HUES64 (cell line): ENCODE measurements around the gene DYNLT3. TPM values are rescaled to one million over a fixed set of nuclear protein-coding genes. Genes with fewer than 3 reads are reported as not detected.

ENCODE experiments used
- H3K27ac ChIP-seq: 2 replicates; pipeline ENCODE4 v1.7.0; 2013; ENCODE audit warnings: low read depth, low read length, inconsistent platforms
- H3K27me3 ChIP-seq: 2 replicates; pipeline ENCODE4 v1.6.1; 2013; ENCODE audit warnings: mild to moderate bottlenecking, low read length; ENCODE audit not compliant: insufficient read depth
- H3K36me3 ChIP-seq: 2 replicates; pipeline ENCODE4 v1.6.1; 2013; ENCODE audit warnings: mild to moderate bottlenecking, low read length; ENCODE audit not compliant: insufficient read depth
- H3K4me1 ChIP-seq: 2 replicates; pipeline ENCODE4 v1.6.1; 2013; ENCODE audit warnings: mild to moderate bottlenecking, low read length, moderate library complexity; ENCODE audit not compliant: insufficient read depth
- H3K4me3 ChIP-seq: 2 replicates; pipeline ENCODE4 v1.5.1; 2013; ENCODE audit warnings: mild to moderate bottlenecking, low read length, moderate library complexity
- H3K9ac ChIP-seq: 2 replicates; pipeline ENCODE4 v1.6.1; 2013; ENCODE audit warnings: mild to moderate bottlenecking, low read depth, low read length
- H3K9me3 ChIP-seq: 2 replicates; pipeline ENCODE4 v1.6.1; 2013; ENCODE audit warnings: low read depth, low read length; ENCODE audit not compliant: insufficient read depth
- WGBS: fragments of 150-250, 120-280 bp; methylation state at CpG from one replicate; pipeline ENCODE4 v1.1.7; 2013; ENCODE audit warnings: missing lambda C conversion rate; 5-methylcytosine and 5-hydroxymethylcytosine counted together
- polyA plus RNA-seq, 2 experiments: library from polyadenylated mRNA; stranded (reverse); fragments of 50-300 nt; gene quantifications; one replicate each; pipeline ENCODE4 v1.2.3, GENCODE V29; 2013

Gene DYNLT3
- 5.2 TPM for polyA plus RNA-seq (2013, experiment 1 of 2)
- polyA plus RNA-seq (2013, experiment 2 of 2): 5.8 TPM

DNA sequence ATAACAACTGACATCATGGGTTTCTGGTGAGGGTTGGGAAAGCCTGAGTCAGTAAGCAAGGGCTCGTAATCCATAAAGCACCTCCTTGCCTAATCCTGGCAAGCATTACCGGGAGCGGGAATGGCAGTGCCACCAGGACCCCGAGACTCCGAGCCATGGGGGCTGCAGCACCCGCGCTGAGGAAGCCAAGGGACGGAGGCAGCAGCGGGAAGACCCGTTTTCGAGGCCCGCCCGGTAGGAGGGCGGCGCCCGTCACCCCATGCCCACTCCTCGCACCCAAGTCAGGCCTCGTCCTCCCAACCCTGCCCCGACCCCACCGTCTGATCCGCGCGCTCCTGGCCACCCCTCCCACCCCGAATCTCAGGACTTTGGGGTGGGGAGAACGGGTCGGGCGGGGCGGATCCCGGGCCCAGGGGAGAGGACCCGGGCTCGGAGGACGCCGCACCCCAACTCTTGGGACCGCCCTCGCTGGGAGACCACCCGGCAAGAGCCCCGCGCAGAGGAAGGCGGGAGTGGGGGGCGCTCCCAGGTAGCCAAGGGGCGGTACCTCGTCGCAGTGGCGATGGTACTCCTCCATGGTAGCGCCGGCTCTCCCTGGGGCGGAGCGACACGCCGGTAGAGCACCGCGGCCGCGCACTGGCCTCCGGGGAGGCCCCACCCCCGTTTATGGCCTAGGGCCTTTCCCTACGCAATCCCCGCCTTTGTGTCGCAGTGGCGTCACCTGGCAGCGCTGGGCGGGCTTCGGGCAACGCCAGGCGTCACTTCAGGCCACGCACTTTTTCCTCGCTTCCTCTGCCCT, at the start of gene DYNLT3:
DYNLT3 (minus strand) TSS at position 638 of the 799 bp plus-strand sequence; CDS start at position 577, 61 bp downstream.
- peak within 1 kb of the TSS; percentile 46; the same call in 1 of the 2 replicates for H3K27ac ChIP-seq
- peak within 1 kb of the TSS; percentile 64 for H3K9ac ChIP-seq
- 1% methylated on average over 60 of the region's 67 CpGs for WGBS
- no peaks in the 10 kb centered on the region for H3K27me3 ChIP-seq
- H3K4me3 ChIP-seq: peak within 1 kb of the TSS; percentile 72
- H3K36me3 ChIP-seq: no peaks in the 10 kb centered on the region
- H3K9me3 ChIP-seq: no peaks in the 10 kb centered on the region
- H3K4me1 ChIP-seq: no peaks in the 10 kb centered on the region

GRCh38 chrX:37896511-37896890, 49.1 kb upstream of the DYNLT3 start:
- H3K4me1 ChIP-seq: peaks cover 8% of the 10 kb centered on the region; the same call in 1 of the 2 replicates
- H3K27ac ChIP-seq: no peak overlapping the region
- 59% methylated on average over 1 of the region's 1 CpG for WGBS
- no peak overlapping the region for H3K4me3 ChIP-seq
- no peaks in the 10 kb centered on the region for H3K27me3 ChIP-seq
- H3K36me3 ChIP-seq: no peaks in the 10 kb centered on the region
- no peaks in the 10 kb centered on the region for H3K9me3 ChIP-seq
- H3K9ac ChIP-seq: no peak overlapping the region

GRCh38 chrX:37895795-37896510, 48.6 kb upstream of the DYNLT3 start:
- Histone ChIP-seq H3K9ac (no peak overlapping the region), H3K27ac (no peak overlapping the region), H3K4me1 (peaks cover 8% of the 10 kb centered on the region; the same call in 1 of the 2 replicates), H3K9me3 (no peaks in the 10 kb centered on the region), H3K27me3 (no peaks in the 10 kb centered on the region), H3K4me3 (no peak overlapping the region), H3K36me3 (no peaks in the 10 kb centered on the region)

GRCh38 chrX:37894725-37895124, 47.4 kb upstream of the DYNLT3 start:
- Histone ChIP-seq H3K4me3 (no peak overlapping the region), H3K9ac (no peak overlapping the region), H3K27ac (no peak overlapping the region), H3K27me3 (no peaks in the 10 kb centered on the region), H3K36me3 (no peaks in the 10 kb centered on the region), H3K4me1 (peaks cover 8% of the 10 kb centered on the region; the same call in 1 of the 2 replicates), H3K9me3 (no peaks in the 10 kb centered on the region)
- WGBS: 85% methylated on average over 3 of the region's 3 CpGs

GRCh38 chrX:37888010-37888409, 40.6 kb upstream of the DYNLT3 start:
- Histone ChIP-seq H3K4me3 (no peak overlapping the region), H3K36me3 (no peaks in the 10 kb centered on the region), H3K4me1 (no peaks in the 10 kb centered on the region), H3K9me3 (no peaks in the 10 kb centered on the region), H3K27ac (no peak overlapping the region), H3K9ac (no peak overlapping the region), H3K27me3 (no peaks in the 10 kb centered on the region)
- WGBS: 90% methylated on average over 5 of the region's 5 CpGs

DNA sequence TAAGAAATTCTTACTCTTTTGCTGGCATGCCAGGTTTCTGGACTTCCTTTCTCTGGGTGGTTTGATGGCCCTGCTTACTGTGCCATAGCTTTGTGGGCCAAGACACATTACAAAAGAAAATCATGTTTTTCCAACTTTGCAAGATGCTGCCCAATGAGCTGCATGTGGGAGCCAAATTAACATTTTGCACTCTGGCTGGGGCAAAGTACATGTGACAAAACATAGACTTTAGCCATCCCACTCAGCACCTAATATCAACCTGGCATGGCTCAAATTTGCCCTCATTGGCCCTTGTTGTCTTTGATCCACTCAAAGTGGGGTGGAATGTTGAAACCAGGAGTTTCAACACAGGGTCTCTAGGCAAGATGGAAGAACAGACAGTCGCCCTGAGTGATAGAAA, 40.0 kb upstream of the DYNLT3 start:
- no peak overlapping the region for H3K4me3 ChIP-seq

GRCh38 chrX:37883196-37883595, 35.8 kb upstream of the DYNLT3 start:
- Histone ChIP-seq H3K9ac (no peak overlapping the region), H3K36me3 (no peaks in the 10 kb centered on the region), H3K9me3 (no peaks in the 10 kb centered on the region), H3K27ac (no peak overlapping the region), H3K4me1 (no peaks in the 10 kb centered on the region), H3K4me3 (no peak overlapping the region), H3K27me3 (no peaks in the 10 kb centered on the region)
- 65% methylated on average over 2 of the region's 2 CpGs for WGBS

More for the DNA sequence above, 40.0 kb upstream of the DYNLT3 start:
- Histone ChIP-seq H3K4me1 (no peaks in the 10 kb centered on the region), H3K27me3 (no peaks in the 10 kb centered on the region), H3K36me3 (no peaks in the 10 kb centered on the region), H3K9me3 (no peaks in the 10 kb centered on the region), H3K9ac (no peak overlapping the region), H3K27ac (no peak overlapping the region)
- WGBS: 92% methylated on average over 1 of the region's 1 CpG

GRCh38 chrX:37879692-37880091, 32.3 kb upstream of the DYNLT3 start:
- H3K27me3 ChIP-seq: no peaks in the 10 kb centered on the region
- WGBS: 100% methylated on average over 1 of the region's 1 CpG
- H3K4me1 ChIP-seq: no peaks in the 10 kb centered on the region
- H3K9ac ChIP-seq: no peak overlapping the region
- H3K4me3 ChIP-seq: no peak overlapping the region
- no peak overlapping the region for H3K27ac ChIP-seq
- H3K36me3 ChIP-seq: no peaks in the 10 kb centered on the region
- no peaks in the 10 kb centered on the region for H3K9me3 ChIP-seq

- no peak overlapping the region for H3K9ac ChIP-seq
- no peak overlapping the region for H3K27ac ChIP-seq
- WGBS: 96% methylated on average over 4 of the region's 4 CpGs
- no peak overlapping the region for H3K4me3 ChIP-seq
- no peaks in the 10 kb centered on the region for H3K36me3 ChIP-seq
- H3K9me3 ChIP-seq: no peaks in the 10 kb centered on the region
- no peaks in the 10 kb centered on the region for H3K4me1 ChIP-seq
- no peaks in the 10 kb centered on the region for H3K27me3 ChIP-seq
Measured at GRCh38 chrX:37876716-37877115, 29.3 kb upstream of the DYNLT3 start.

DNA sequence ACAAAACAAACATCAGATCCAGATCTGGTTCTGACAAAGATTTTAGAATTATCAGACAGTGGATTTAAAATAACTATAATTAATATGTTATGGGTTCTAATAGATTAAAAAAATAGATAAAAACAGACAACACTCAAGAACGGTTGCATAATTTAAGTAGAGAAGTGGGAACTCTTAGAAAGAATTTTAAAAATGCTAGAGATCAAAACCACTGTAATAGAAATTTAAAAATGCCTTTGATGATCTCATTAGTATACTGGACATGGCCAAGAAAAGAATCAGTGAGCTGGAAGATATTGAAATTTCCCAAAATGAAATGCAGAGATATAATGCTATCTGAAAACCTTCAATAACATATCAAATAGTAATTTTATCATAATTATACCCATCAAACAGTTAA, 28.3 kb upstream of the DYNLT3 start:
- Histone ChIP-seq H3K9me3 (no peaks in the 10 kb centered on the region), H3K4me3 (no peak overlapping the region), H3K9ac (no peak overlapping the region), H3K27me3 (no peaks in the 10 kb centered on the region), H3K4me1 (no peaks in the 10 kb centered on the region), H3K27ac (no peak overlapping the region), H3K36me3 (no peaks in the 10 kb centered on the region)
- no CpG with 5 or more reads among the region's 1 CpG for WGBS

DNA sequence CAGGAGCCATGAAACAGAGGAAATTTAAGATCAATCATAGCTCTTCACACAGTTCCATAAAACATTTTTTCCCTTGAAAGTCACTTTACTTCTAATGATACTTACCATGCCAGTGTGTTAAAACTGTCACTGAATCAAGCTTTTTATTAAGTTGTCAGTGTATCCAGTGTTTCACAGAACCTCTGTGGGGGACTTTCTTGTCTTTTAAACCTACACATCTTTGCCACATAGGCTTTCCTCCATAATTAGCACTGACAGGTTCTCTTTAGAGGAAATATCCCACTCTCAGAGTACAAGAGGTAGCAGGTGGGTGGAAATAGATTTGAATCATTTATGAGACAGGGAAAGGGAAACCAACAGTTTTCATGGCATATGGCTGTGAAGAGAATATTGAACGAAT, 25.8 kb upstream of the DYNLT3 start:
- Histone ChIP-seq H3K27ac (no peak overlapping the region), H3K4me1 (no peaks in the 10 kb centered on the region), H3K9me3 (no peaks in the 10 kb centered on the region), H3K4me3 (no peak overlapping the region), H3K36me3 (no peaks in the 10 kb centered on the region), H3K9ac (no peak overlapping the region), H3K27me3 (no peaks in the 10 kb centered on the region)
- WGBS: 100% methylated on average over 1 of the region's 1 CpG
